Measurements from ENCODE around the gene FBXW11.

FBXW11 gene

DNA sequence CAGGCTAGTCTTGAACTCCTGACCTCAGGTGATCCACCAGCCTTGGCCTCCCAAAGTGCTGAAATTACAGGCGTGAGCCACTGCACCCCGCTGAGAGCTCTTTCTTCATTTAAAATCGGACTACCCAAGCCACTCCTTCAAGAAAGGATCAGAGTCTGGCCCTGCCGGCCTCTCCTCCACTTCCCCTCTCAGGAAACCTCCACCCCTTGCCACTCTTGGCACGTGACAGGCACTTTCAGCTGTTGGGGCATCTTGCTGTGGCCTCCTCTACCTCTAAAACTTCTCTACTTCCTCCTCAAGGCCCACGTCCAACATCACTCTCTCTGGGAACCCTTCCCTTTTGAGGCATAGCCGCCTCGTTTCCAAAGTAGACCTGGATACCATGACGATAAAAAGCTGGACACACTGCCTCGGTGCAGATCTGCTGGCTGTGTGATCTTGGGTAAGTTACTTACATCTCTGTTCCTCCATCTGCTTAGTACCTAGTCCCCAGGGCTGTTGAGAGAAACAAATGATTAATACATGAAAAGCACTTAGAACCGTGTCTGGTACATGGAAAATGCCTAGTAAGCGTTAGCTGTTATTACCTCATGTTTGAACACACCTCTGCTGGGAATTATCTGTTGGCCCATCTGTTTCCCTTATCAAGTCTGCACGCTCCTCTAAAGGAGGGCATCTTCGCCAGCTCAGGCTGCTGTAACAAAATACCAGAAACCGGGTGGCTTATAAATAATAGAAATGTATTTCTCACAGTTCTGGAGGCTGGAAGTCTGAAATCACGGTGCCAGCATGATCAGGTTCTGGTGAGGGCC is 165.5 kb downstream of the FBXW11 start:
- no peak for DNase-seq (ENCODE audit: low read depth)

DNA sequence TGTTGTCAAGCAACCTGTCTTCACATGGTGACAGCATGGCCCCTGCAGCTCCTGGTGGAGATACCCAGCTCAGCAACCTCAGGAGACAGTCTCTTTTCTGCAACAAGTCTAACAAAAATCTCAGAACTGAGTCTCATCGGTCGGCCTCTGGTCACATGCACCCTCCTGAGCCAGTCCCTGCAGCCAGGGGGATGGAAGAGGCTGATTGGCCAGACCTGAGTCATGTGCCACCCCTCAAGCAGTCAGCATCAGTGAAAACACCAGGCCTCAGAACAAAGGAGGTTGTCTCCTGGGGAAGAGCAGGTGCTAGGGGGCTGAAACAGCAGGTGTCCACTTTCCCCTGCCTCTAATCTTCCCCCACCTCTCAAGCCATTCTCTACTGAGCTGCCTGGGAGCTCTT is 166.4 kb downstream of the FBXW11 start:
- DNase-seq (ENCODE audit: low read depth): no peak

DNA sequence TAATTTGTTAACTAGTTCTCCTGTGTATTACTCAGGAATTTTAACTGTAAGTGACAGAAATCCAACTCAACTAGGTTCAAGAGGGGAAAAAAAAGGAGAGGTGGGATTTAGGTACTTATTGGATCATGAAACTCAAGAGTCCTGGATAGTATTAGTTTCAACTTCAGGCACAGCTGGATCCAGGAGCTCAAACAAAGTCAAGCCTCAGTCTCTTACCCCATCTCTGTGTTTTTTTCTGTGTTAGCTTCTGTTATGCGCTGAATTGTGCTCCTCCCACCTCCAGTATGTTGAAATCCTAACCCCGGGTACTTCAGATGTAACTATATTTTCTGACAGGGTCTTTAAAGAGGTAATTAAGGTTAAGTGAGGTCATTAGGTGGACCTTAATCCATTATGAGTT is 167.3 kb downstream of the FBXW11 start:
- no peak for DNase-seq (ENCODE audit: low read depth)

DNA sequence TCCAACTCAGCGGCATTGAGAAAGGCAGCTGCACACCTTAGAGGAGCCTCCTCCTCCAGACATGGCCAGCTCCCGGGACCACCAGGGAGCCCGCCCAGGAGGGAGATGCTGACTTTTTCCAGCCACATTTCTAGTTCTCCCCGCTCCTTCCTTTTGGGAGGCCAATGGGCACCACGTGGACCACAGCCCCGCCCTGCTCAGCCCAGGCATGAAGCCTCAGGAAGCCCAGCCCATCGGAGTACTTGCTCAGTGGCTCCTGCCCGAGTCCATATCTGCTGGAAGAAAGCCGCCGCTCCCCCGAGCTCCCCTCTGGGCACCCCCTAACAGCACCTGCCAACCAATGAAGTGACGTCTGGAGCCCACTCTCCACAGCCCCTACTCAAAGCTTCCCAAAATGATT is 168.4 kb downstream of the FBXW11 start:
- no peak for DNase-seq (ENCODE audit: low read depth)

DNA sequence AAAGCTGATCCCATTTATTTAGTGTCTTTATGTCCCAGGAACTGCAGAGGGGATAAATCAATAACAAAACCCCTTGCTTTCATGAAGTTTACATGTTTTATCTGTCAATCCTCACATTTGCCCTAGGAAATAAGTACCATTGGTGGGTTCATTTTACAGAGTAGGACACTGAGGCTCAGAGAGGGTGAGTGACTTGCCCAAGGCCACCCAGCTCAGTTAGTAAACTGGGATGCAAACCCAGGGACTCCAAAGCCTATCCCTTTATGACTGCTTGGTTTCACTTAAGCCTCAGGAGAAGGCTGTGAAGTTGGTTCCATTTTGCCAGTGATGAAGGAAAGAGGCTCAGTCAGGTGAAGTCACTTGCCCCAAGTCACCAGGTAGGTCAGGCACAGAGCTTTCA is 168.9 kb downstream of the FBXW11 start:
- DNase-seq (ENCODE audit: low read depth): no peak

DNA sequence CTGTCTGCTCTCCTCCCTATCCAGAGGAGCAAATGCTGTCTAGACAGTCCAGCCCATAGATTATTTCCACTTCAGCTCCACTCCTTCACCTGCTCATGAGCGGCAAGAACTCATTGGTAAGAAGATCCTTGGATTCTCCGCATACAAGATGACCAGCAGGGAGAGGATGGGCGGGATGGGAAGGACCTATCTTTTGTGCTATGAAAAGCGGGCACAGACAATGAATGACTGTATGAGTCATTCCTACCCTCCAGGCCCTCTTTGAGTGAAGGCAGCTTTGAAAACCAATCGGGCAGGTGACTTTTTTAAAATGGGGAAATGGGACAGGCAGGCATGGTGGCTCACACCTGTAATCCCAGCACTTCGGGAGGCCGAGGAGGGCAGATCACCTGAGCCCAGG is 171.4 kb downstream of the FBXW11 start:
- no peak for DNase-seq (ENCODE audit: low read depth)

DNA sequence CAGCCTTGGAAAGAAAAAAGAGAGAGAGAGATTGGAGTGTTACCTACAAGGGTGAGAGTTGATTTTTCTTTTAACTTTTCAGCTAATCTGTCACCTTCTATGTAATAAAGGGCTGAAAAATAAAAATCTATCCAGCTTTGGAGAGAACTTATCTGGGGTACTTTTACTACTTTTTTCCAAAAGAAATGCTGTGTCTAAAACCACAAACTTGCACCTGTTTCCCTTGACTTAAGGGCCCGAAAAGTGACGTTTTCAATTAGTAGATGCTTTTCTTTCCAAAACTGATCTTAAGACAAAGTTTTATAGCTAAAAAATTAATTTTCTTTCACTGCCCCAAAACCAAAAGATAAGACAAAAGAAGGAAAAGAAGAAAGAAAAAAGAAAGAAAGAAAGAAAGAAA is 172.0 kb downstream of the FBXW11 start:
- no peak for DNase-seq (ENCODE audit: low read depth)

DNA sequence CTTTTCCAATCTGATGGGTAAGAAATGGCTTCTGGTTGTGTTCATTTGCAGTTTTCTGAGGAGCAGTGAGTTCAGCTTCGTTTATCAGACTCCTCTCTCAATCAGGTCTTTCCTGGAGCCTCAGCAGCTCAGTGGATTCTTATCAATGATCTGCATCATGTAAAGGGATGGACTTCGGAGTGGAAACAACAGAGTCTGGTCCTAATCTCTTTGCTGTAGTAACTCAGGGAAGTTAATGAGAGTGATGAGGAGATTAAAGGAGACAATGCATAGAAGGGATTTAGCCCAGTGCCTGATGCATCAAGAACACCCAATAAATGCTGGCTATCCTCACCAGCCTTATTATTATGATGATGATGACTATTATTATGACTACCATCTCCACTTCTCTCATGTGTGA is 173.7 kb downstream of the FBXW11 start:
- DNase-seq (ENCODE audit: low read depth): no peak

DNA sequence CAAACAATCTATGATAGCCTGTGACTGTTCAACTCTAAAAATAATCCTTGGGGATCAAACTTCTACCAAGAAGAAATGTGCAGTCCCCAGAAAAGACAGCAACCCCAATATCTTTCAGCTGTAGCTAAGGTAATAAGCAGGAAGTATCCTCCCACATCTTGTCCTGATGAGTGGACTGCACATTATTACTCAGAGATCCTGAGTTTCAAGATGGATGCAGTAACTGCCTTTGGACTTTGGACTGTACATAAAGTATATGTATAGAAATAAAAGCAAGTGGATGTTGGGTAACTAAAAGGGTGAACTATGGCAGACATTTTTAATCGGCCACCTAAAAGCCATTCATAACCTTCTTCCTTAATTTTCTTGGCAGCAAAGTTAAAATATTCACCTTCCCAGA is 175.8 kb downstream of the FBXW11 start:
- DNase-seq (ENCODE audit: low read depth): no peak

DNA sequence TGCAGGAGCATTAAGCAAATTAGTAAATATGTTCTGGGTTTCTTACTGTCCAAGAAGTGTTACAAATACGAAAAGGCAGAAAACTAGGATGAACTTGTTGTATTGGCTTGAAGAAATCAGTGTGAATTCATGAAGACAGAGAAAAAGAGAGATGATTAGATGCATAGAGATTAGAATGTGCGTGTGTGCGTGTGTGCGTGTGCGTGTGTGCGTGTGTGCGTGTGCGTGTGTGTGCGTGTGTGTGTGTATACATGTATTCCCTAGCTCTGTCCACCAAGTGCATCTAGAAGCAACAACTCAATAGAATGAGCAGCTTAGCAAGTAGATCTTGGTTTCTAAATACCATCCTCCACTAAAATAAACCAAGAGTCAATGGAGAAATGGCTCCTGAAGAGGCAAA is 179.3 kb downstream of the FBXW11 start:
- no peak for DNase-seq (ENCODE audit: low read depth)

DNA sequence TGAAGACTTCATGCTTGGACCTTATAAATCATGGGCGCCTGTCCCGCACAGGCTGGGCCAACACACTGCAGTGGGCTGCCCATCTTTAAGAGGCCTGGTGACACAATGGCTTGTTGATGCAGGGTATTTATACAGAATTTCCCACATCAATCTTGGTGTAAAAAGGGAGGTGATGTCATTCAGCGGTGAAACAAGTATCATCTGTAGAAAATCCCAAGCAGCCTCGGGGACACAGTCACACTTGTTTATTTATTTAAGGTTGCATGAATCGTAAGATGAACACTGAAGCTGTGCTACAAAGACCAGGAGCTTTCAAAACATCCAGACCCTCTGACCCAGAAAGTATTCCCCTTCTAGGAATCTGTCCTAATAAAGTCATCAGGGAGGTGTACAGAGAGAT is 180.3 kb downstream of the FBXW11 start:
- no peak for DNase-seq (ENCODE audit: low read depth)

DNA sequence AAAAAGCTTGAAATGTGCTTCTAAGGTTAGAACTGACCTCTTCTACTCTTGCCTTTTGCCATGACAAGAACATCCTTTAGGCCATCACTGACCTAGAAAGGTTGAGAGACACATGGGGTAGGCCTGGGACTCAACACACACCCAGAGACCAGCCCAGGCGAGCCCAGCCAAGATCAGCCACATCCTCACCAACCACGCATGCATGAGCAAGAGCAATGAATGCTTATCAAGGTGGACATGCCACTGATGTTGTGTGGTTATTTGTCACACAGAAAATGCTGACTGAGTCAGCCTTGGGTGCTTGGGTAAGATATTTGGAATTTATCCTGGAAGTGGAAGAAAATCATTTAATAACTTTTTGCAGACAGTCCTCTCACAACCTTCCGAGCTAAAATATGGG is 181.4 kb downstream of the FBXW11 start:
- DNase-seq (ENCODE audit: low read depth): no peak

DNA sequence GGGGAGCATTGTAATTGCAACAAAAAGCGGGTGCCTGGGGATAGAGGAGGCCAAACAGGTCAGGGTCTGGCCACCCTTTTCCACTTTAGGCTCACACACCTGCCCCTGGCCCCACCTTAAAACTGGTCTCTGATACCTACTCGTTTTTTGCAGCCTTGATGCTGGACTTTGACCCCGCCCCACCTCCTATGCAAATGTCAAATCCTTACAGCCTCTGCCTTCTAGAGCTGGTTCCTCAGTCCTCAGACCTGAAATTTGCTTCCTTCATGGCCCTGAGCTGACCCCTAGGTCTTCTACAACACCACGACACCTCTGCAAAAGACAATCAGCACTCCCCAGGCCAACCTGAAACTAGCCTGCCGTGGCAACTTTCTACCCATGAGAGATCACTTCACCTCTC is 183.2 kb downstream of the FBXW11 start:
- DNase-seq (ENCODE audit: low read depth): no peak

DNA sequence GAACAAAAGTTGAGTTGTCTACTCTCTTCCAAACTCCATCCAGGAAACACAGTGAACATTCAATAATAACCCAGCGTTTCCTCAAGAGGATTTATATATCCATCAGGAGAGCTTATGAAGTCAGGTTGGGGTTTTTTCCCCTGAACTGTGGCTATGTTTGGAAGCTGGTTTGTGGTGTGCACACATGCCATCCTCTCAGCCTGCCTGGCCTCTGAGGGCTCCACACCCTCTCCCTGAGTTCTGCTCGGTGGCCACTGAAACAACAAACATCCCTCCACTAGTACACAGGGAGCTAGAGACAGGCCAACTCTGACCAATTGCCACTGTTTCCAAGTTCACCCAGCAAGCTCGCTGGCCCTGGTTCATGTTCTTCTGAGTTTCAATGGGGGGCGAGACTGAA is 185.2 kb downstream of the FBXW11 start:
- DNase-seq (ENCODE audit: low read depth): no peak

DNA sequence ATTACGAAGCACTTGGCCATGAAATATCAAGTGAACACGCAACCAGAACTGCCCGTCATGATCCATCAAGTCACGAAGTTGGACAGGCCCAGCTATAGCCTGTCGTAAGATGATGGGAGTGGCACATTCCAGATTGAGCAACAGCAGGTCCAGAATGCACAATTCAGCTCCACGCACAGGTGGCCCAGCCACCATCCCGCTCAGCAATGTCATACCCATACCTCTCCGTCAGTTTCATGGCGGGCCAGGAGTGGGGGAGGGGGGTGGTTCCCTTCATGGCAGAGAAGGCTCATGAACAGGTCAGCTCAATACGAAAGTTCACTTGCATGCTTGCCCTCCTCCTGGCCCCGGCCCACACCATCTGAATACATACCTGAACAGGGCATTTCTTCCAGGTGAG is 185.9 kb downstream of the FBXW11 start:
- no peak for DNase-seq (ENCODE audit: low read depth)

DNA sequence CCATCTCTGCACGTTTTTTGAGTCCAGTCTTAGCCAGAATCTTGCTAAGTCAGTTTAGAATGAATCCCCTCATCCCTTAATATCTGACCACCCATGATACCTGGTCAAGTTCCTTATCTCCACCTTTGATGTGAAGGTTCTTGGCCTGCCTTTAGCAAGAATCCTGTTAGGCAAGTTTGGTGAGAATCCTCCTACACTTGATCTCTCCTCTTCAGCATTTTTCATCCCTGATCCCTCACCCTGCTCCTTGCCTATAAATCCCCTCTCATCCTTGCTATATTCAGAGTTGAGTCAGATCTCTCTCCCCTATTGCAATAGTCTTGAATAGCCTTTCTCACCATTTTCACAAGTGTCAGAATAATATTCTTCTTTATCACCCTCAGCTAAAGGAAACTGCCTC is 189.8 kb downstream of the FBXW11 start:
- DNase-seq (ENCODE audit: low read depth): no peak

DNA sequence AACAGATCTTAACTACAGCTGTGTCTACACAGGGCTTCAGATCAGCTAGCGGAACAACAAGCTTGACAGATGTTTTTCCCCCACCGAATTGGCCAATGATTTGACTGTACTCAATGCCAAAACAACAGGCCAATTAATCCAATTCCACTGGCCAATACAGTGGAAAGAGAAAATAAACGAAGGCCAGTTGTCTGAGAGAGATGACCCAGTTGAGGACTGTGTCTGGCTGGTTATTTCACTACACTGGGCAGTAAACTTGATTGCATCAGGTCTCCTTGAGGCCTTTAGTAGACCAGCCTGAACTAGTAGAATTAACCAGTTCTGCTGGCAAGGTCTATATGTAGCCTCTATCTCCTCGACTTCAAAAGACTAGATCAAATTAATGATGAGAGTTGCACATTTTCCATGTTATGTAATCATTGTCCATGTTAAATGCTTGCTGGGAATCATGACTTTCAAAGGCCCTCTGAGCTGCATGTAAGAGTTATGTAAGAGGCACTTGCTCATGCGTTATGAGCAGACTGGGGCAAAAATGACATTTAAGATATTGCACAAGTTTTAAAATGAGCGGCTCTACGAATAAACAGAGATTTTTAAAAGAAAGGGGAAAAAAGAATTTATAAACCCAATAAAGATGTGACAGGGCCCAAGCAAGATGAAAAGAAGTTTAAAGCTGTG is 192.5 kb downstream of the FBXW11 start:
- no peak for DNase-seq (ENCODE audit: low read depth)

DNA sequence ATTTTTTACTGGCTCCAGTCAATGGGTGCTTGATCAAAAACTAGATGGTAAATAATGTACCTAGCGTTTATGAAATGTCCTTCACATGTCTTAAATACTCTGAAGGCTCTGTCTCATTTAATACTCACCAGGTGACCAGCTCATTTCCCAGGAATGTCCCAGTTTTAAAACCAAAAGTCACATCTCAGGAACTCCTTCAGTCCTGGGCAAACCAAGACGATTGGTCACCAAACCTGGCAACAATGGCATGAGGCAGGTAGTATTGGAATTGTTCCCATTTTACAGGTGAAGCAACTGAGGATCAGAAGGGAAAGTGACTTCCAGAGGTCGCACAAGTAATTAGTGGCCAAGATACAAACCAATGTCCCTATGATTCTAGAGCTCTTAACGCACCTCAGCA is 193.2 kb downstream of the FBXW11 start:
- DNase-seq (ENCODE audit: low read depth): no peak
